ENCODE results near the gene ERGIC3. TPM values are rescaled to one million over a fixed set of nuclear protein-coding genes. Genes with fewer than 3 reads are reported as not detected.

The ERGIC3 gene
- polyA plus RNA-seq, 1 of the 3 experiments (the other 2 are of a cell fraction) = 661 TPM

DNA sequence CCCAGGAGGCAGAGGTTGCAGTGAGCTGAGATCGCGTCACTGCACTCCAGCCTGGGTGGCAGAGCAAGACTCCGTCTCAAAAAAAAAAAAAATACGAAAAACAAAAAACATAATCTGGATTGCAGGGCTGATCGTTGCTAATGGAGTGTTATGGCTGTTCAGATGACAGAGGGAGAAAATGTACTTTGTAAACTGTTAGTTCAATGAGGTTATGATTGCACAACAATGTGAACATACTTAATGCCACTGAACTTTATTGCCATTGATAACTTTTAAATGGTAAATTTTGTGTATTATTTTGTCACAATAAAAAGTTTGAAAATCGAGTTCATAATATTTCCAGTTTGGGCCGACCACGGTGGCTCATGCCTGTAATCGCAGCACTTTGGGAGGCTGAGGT is 22.9 kb upstream of the ERGIC3 start:
- POLR2A ChIA-PET = no interaction called here
- no peak for TF ChIP-seq SMC3 (IDR thresholded peaks at IDR 0.05; ENCODE audit: low read depth, low read length)
- no peak for TF ChIP-seq CHD2 (IDR thresholded peaks at IDR 0.05; ENCODE audit: low read length, partially characterized antibody)
- no peak for TF ChIP-seq NRF1 (IDR thresholded peaks at IDR 0.05; ENCODE audit: low read depth, low read length)
- TF ChIP-seq, protein P1, sequence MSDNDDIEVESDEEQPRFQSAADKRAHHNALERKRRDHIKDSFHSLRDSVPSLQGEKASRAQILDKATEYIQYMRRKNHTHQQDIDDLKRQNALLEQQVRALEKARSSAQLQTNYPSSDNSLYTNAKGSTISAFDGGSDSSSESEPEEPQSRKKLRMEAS (IDR thresholded peaks at IDR 0.05; ENCODE audit: low read depth) = no peak
- no peak for TF ChIP-seq FOXM1 (IDR thresholded peaks at IDR 0.05; ENCODE audit: low read depth)
- no peak for TF ChIP-seq SIN3A (IDR thresholded peaks at IDR 0.05; ENCODE audit: borderline replicate concordance, low read depth, low read length)
- TF ChIP-seq, protein P2, sequence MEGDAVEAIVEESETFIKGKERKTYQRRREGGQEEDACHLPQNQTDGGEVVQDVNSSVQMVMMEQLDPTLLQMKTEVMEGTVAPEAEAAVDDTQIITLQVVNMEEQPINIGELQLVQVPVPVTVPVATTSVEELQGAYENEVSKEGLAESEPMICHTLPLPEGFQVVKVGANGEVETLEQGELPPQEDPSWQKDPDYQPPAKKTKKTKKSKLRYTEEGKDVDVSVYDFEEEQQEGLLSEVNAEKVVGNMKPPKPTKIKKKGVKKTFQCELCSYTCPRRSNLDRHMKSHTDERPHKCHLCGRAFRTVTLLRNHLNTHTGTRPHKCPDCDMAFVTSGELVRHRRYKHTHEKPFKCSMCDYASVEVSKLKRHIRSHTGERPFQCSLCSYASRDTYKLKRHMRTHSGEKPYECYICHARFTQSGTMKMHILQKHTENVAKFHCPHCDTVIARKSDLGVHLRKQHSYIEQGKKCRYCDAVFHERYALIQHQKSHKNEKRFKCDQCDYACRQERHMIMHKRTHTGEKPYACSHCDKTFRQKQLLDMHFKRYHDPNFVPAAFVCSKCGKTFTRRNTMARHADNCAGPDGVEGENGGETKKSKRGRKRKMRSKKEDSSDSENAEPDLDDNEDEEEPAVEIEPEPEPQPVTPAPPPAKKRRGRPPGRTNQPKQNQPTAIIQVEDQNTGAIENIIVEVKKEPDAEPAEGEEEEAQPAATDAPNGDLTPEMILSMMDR (IDR thresholded peaks at IDR 0.05) = no peak
- TF ChIP-seq GABPA (IDR thresholded peaks at IDR 0.05; ENCODE audit: low read depth) = no peak
- TF ChIP-seq EZH2phosphoT487 (IDR thresholded peaks at IDR 0.05; ENCODE audit: borderline replicate concordance, low read depth) = no peak
- TF ChIP-seq ELF1 (IDR thresholded peaks at IDR 0.05) = no peak
- no peak for TF ChIP-seq POLR2AphosphoS5 (IDR thresholded peaks at IDR 0.05; ENCODE audit: low read depth, low read length)
- whole genome bisulfite sequencing (ENCODE audit: low lambda C conversion rate) = 86% methylated on average over 9 of the region's 9 CpGs

DNA sequence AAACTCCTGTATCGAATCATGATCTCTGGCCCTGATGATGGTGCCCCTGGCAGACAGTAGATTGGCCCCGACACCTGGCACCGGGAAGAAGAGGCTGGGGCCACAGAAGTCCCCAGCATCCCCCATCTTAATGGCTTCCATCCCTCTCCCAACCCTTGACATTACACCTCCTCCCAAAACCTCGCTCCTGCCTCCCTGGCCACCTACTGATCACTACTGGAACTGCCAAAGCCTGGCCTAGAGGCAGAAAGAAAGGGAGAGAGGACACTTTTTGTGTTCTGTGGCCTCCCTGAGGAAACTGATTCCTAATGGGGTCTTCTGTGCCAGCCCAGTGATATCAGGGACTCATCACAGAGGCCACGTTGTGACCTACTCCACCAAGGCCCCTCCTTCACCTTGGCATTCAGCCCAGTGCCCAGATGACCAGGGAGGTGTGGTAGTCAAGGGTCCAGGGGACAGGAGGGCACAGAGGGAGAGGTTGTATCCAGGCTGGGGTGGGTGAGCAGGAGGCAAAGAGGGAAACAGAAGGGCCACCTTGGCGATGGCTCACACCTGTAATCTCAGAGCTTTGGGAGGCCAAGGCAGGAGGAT is 18.5 kb upstream of the ERGIC3 start:
- Histone ChIP-seq H3K27me3 (ENCODE audit: insufficient read depth) (no peaks in the 10 kb centered on the region), H3K36me3 (replicated peaks in 1 of 2; ENCODE audit: control insufficient read depth in 1 of 2, insufficient read depth in 2 of 2, low read length in 1 of 2) (no peaks in the 10 kb centered on the region), H3K4me3 (ENCODE audit: low read depth in 2 of 2, low read length in 1 of 2) (no peak overlapping the region), H3K9ac (no peak overlapping the region), H3K4me2 (no peak overlapping the region), H2AFZ (ENCODE audit: low read depth) (no peak overlapping the region), H3K9me3 (no peaks in the 10 kb centered on the region), H3K79me2 (ENCODE audit: insufficient read depth) (no peaks in the 10 kb centered on the region), H3K4me1 (ENCODE audit: control insufficient read depth in 1 of 2, insufficient read depth in 2 of 2, low read depth in 1 of 2, low read length in 1 of 2) (no peaks in the 10 kb centered on the region; a peak in 1 of 4 replicates), H3F3A (replicated peaks; ENCODE audit: insufficient read depth) (no peaks in the 10 kb centered on the region), H3K9me2 (no peaks in the 10 kb centered on the region), H3K27ac (ENCODE audit: low read depth in 2 of 2, low read length in 1 of 2) (no peak overlapping the region), H4K20me1 (ENCODE audit: insufficient read depth) (no peaks in the 10 kb centered on the region)
- peak; percentile 43 for DNase-seq
- ChIA-PET POLR2A (no interaction called here), CTCF (no interaction called here)
- TF ChIP-seq SIN3A (IDR thresholded peaks at IDR 0.05; ENCODE audit: borderline replicate concordance, low read depth, low read length) = no peak
- no peak for TF ChIP-seq POLR2AphosphoS5 (IDR thresholded peaks at IDR 0.05; ENCODE audit: low read depth, low read length)
- TF ChIP-seq, protein P2 (IDR thresholded peaks at IDR 0.05) = peak; percentile 52
- no peak for TF ChIP-seq NRF1 (IDR thresholded peaks at IDR 0.05; ENCODE audit: low read depth, low read length)
- TF ChIP-seq, protein P3, sequence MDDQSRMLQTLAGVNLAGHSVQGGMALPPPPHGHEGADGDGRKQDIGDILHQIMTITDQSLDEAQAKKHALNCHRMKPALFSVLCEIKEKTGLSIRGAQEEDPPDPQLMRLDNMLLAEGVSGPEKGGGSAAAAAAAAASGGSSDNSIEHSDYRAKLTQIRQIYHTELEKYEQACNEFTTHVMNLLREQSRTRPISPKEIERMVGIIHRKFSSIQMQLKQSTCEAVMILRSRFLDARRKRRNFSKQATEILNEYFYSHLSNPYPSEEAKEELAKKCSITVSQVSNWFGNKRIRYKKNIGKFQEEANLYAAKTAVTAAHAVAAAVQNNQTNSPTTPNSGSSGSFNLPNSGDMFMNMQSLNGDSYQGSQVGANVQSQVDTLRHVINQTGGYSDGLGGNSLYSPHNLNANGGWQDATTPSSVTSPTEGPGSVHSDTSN (IDR thresholded peaks at IDR 0.05) = no peak
- TF ChIP-seq ELF1 (IDR thresholded peaks at IDR 0.05) = no peak
- TF ChIP-seq RAD21 (IDR thresholded peaks at IDR 0.05; ENCODE audit: low read length) = 0 out of 2 replicates have a peak, but pooled peaks have one; percentile 4
- no peak for TF ChIP-seq SMC3 (IDR thresholded peaks at IDR 0.05; ENCODE audit: low read depth, low read length)
- TF ChIP-seq RCOR1 (IDR thresholded peaks at IDR 0.05; ENCODE audit: low read length) = no peak
- no peak for TF ChIP-seq TAF1 (IDR thresholded peaks at IDR 0.05; ENCODE audit: borderline replicate concordance, low read depth, low read length)
- no peak for TF ChIP-seq TCF12 (IDR thresholded peaks at IDR 0.05)
- no peak for TF ChIP-seq MEF2A (IDR thresholded peaks at IDR 0.05; ENCODE audit: borderline replicate concordance, low read depth)
- TF ChIP-seq RFX5 (IDR thresholded peaks at IDR 0.05; ENCODE audit: low read length) = no peak
- TF ChIP-seq FOXJ3 (CRISPR knock-in tag; IDR thresholded peaks at IDR 0.05) = no peak
- 74% methylated on average over 6 of the region's 6 CpGs for WGBS (ENCODE audit: low lambda C conversion rate)

More for the DNA sequence above, 22.9 kb upstream of the ERGIC3 start:
- no peak overlapping the region for H3K9ac ChIP-seq
- peaks cover 7 to 14% of the 10 kb centered on the region in 2 experiments; a peak in 3 of 4 replicates for H3K4me1 ChIP-seq (ENCODE audit: control insufficient read depth in 1 of 2, insufficient read depth in 2 of 2, low read depth in 1 of 2, low read length in 1 of 2)
- DNase-seq = no peak
- H3K79me2 ChIP-seq (ENCODE audit: insufficient read depth) = no peaks in the 10 kb centered on the region
- no peaks in the 10 kb centered on the region for H3K9me2 ChIP-seq
- H3K27me3 ChIP-seq (ENCODE audit: insufficient read depth) = no peaks in the 10 kb centered on the region
- peaks cover 0 to 1% of the 10 kb centered on the region in 2 experiments for H3K36me3 ChIP-seq (replicated peaks in 1 of 2; ENCODE audit: control insufficient read depth in 1 of 2, insufficient read depth in 2 of 2, low read length in 1 of 2)
- H3K4me3 ChIP-seq (ENCODE audit: low read depth in 2 of 2, low read length in 1 of 2) = no peak overlapping the region
- CTCF ChIA-PET = interaction anchor here (0.5 kb wide), 1 partner anchor 18 kb away, joined by 3 read pairs; no protein-coding TSS in a partner anchor
- H4K20me1 ChIP-seq (ENCODE audit: insufficient read depth) = no peaks in the 10 kb centered on the region
- no peaks in the 10 kb centered on the region for H3K9me3 ChIP-seq
- H3K27ac ChIP-seq (ENCODE audit: low read depth in 2 of 2, low read length in 1 of 2) = no peak overlapping the region
- no peak overlapping the region for H2AFZ ChIP-seq (ENCODE audit: low read depth)
- peaks cover 10% of the 10 kb centered on the region for H3F3A ChIP-seq (replicated peaks; ENCODE audit: insufficient read depth)
- no peak overlapping the region for H3K4me2 ChIP-seq
